Activated CD8-positive, alpha-beta memory T cell treated with anti-CD3 and anti-CD28 coated beads, Interleukin-2, amount 50 U/mL, for 1 hour (primary cell): Measurements from ENCODE around the gene IGSF21.

Experiments used
- DNase-seq: peaks from one replicate; pipeline ENCODE4 v3.0.0-alpha.2; 2020; ENCODE audit errors: extremely low read depth

IGSF21 gene

DNA sequence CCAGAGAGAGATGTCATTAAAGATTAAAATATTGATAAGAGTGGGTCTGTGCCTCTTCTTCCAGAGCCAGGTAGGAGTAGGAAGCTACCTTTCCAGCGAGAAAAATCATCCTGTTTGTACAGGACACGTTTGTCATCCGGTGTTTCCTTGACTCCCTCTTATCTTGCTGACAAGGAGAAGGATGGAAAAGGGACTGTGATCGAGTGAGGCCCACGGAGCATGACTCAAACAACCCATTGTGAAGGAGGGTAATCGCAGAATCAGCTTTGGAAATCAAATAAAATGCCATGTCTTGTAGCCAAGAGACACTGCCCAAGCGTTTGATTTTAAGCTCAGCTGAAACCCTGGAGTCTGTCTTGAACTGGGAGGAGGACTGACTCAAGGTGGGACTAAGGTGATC is 97.7 kb downstream of the IGSF21 start:
- DNase-seq, result no peak

DNA sequence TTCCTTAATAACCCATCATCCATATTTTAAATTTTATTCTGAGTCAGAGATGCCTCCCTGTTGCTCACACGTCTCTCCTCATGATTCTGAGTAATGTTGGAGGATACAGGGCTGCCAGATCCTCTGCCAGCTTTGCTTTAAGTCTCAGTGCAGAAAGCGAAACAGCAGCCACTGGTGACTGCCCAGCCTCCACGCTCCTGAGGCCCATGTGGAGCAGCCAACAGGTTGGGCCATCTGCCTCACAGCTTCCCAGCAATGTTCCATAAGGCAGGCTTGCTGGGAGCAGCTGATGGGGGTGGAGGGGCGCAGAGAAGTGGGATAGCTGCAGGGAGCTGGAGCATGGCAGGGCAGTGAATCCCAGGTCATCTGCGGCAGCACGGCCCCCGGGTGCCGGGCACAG is 104.2 kb downstream of the IGSF21 start:
- DNase-seq, result no peak

GRCh38 chr1:18217398-18218043 is 109.9 kb downstream of the IGSF21 start:
- no peak for DNase-seq

GRCh38 chr1:18229625-18230024 is 122.0 kb downstream of the IGSF21 start:
- no peak for DNase-seq

DNA sequence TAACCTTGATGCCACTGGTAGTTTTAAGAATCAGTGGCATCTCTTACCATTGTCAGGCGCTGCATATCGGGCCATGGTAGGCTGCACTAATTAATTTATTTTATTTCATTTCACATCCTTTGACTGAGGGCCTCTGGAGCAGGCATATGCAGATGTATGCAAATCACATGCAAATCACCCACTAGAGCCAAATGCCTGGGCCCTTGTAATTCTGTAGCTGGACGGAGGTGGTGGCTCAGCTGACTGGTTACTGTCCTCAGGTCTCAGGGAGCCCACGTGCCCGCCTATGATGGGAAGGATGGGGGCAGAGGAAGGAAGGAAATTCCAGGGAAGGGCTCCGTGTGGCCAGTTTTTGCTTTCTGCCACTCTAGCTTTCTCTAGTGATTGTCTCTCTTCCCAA is 122.7 kb downstream of the IGSF21 start:
- DNase-seq, result no peak

- no peak for DNase-seq
Observed at GRCh38 chr1:18230840-18231239, 123.2 kb downstream of the IGSF21 start.

DNA sequence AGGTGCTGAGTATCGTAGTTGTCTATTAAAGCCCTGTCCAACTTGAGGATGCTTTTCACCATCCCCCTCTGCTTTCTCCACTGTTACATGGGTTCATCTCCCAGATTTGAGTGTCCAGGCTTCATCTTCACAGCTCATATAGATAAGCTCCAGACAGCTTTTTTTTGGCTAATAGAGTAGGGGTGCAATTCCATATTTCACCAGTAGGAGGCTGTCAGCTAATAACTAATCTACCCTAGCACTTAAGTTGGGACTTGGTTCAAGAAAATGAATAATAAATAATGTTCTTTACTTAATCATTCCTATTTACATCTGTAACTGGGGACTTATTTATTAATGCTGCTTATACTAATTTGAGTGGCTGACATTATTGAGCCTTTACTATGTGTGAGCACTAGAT is 124.5 kb downstream of the IGSF21 start:
- DNase-seq, result no peak

DNA sequence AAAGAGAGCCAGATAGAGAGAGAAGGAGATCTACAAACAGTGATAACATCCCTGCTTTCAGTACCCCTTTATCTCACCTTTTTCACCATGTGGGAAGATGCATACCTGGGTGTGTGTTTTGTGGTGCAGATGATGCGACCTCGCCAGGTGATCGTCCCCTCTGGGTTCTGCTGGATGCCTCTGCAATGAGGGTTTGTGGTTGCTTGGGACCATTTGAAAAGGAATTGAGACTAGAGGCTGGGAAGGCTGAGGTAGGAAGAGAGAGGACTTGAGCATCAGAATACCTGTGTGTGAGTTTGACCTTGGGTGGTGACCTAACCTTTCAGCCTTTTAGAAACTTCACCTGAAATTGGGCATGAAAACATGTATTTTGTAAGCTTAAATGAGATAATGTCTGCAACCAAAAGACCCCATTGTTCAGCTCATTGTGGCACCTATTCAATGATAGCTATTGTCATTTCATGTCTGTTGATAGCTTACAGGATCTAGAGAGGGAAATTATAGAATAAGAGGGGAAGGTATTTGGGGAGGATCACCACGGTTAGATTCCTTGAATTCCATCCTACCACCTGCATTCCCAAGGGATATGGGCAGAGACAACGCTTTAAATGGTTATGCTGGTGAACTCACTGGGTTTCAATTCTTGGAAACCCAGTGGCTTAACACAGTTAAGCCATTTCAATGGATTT is 125.7 kb downstream of the IGSF21 start:
- DNase-seq, result no peak

DNA sequence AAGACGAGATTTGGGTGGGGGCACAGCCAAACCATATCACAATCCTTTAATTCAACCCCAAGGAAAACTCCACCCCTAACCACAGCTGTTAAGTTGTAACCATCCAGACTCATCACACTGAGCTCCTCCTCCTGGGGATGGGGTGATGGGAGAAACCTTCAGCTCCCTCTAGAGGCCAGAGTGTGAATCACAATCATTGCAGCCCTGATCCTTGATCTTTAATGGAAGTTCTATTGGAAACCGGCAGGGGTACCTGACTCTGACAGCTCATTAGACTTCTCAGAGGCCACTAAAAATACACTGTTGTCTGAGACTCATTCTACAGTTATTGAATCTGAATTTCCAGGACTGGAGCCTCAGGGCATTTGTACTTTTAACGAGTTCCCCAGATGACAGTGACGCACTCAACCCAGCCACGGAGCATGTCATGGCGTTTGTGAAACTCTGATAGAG is 127.2 kb downstream of the IGSF21 start:
- DNase-seq, result no peak

- no peak for DNase-seq
Observed at GRCh38 chr1:18237371-18237770, 129.8 kb downstream of the IGSF21 start.

- DNase-seq, result no peak
Observed at GRCh38 chr1:18238190-18238589, 130.6 kb downstream of the IGSF21 start.

DNA sequence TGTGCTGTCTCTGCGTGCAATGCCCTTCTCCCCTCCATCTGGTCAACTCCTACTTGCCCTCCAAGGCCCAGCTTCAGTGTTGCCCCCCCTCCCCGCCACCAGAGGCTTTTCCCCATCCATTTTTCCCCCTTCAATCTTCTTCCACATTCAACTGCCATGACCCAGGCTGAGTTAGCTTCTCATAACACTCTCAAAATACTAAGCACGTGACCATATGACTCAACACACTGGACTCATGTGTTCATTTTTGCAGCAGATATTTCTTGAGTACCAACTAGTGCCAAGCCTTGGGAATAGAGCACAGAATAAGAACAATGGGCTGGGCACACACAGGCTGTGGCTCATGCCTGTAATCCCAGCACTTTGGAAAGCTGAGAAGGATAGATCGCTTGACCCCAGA is 132.1 kb downstream of the IGSF21 start:
- DNase-seq, result no peak

GRCh38 chr1:18240906-18241305 is 133.3 kb downstream of the IGSF21 start:
- no peak for DNase-seq

DNA sequence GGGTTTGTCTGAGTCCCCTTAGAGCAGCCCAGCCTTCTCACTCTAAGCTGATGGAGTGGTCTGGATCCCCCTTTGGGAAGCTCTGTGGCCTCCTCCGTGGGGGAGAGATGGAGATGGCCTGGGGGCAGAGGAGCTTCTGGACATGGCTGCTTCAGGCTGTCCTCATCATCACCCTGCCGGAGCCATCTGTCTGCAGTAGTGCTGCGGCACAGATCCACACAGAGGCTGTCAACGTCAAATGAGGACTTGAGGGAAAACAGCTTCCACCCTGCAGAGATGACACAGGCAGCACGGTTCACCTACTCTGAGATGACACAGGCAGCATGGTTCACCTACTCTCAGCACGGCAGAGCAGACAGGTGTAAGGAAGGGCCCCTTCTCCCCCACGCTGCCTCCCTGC is 134.3 kb downstream of the IGSF21 start:
- no peak for DNase-seq

DNA sequence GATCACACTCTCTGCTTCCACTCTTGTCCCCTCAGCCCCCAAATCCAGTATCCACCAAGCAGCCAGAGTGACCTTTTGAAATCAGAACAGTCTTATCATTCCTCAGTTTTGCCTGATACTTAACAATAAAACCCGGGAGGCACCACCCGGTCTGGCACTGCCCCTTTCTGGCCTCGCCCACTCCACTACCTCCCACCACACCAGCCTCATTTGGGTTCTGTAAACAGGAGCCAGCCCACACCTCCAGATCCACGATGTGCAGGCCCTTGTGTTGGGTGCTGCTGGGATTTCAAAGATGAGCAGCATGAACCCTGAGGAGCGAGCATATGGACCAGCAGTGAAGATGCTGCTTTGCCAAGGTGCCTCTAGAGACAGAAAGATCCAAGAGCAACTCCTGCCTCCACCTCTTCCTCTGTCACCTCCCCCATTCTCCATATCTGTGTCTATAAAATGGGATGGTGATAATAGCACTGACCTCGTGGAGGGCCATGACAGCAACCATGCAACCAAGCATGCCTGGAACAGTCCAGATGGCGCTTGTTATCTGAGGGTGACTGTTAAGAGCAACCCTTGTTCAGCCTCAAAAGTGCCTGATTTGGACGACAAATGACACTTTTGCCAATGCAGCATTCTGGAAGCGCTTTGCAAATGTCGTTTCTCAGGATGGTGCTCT is 136.0 kb downstream of the IGSF21 start:
- no peak for DNase-seq

DNA sequence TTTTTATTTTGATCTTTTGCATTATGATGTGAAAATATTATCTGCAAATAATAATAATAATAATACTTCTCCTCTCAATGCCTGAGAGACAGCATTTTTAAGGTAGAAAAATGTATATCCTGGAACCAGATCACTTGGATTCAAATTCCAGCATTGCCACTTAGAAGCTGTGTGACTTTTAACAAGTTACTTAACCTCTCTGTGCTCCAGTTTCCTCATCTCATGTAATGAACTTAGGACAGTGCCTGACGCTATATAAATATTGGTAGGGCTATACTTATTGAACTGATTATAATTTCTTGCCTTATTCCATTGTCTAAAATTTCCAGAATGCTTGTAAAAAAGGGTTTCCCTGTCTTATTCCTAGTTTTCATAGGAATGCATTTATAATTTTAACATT is 137.2 kb downstream of the IGSF21 start:
- no peak for DNase-seq

- DNase-seq, result no peak
Observed at GRCh38 chr1:18245647-18246046, 138.0 kb downstream of the IGSF21 start.

DNA sequence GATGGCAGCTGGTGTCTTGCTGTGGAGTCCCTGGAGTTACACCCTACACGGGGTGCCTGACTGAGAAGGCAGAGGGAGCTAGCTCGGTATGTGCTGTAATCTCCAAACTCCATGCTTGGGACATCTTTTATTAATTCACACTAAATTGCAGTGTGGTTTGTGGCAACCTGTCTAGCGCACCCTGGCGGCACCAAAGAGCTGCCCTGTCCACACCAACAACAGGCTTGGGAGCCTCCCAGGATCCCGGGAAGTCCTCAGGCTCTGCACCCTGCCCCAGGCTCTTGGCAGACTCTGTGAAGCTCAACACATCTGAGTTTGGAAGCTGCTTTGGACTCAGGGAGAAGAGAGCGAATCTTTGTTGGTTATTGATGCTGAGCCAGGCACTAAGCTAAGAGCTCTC is 138.9 kb downstream of the IGSF21 start:
- no peak for DNase-seq

DNA sequence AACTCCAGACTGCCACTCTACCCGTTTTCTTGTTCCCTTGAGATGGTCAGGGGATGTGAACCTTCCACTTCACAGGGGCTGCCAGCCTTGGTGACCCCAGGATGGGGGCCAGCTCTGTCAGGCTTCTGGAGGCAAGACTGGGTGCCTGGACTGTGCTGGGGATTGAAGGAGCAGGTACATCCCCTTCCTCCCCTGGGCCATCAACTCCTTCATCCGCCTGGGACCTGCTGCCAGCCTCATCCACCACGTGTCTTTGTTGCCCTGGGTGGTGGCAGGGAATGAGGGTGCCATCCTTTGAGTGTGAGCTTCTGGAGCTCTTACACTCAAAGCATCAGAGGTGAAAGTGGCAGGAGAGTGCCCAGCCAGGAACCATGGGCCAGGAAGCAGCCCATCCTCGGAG is 139.6 kb downstream of the IGSF21 start:
- DNase-seq, result no peak

DNA sequence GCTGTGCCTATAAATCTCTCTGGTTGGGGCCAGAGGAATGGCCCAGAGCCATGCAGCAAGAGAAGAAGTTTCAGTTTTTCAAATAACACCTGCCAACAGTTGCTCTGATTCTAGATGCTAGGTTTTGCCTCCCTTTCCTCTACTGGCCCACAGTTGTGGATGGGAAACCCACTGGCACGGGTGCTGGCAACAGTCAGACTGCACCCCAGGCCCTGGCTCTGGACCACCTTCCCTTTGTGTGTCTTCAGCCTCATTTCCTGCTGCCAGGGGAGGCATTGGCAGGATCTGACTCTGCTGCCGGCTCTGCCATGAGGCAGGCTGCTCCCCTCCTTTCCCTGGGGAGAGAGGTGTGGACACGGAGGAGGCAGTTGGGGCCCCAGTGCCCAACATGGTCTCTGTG is 142.0 kb downstream of the IGSF21 start:
- DNase-seq, result no peak

- no peak for DNase-seq
Observed at GRCh38 chr1:18253093-18253492, 145.5 kb downstream of the IGSF21 start.

DNA sequence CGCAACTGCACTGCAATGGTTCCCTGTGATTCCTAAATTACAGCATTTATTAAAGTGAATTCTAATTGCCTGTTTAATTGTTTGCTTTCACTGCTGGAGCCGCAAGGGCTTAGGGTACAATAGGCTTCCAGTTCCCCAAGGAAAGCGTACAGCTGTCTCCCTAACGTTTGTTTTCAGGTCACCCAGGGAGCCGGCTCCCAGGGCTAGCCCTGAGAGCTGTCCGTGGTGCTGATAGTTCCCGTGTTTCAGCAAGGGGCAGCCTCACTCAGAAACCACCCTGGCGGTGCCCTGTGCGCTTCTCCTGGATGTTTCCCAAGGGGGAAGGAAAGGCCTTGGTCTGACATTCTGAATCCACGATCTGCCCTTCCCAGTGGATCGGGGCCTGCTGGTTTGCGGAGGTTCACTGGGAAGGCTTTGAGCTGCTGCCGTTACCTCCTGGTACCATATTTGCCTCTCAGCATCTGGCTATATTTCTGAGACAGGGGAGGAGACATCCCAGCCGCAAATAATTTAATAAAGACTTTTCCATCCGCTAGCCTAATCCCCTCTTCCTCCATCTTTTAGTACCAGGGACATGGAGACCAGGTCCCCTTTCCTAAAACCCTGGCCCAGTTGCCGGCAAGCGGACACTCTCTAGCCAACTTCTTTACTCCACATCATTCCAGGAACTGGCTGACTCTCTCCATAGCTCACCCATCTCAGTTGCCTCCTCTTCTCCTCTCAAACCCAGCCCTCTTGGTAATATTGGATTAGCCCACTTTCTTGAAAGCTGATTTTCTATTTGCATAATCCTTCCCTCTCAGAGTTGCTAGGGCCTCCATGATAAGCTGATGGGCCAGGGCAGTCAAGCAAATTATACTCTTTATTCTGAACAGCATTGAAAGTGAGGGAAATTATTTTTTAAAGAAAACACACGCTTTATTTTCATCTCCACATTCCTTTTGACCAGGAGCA is 149.0 kb downstream of the IGSF21 start:
- DNase-seq, result no peak
